Panc1 (cell line): ENCODE data around the gene ALKBH3. TPM values are rescaled to one million over a fixed set of nuclear protein-coding genes. Genes with fewer than 3 reads are reported as not detected.

Experiments used
- ATAC-seq: fragments of 200-7000 bp; cut with Tn5 transposase; 2 replicates; pipeline ENCODE4 v1.9.1; 2020; ENCODE audit warnings: mild to moderate bottlenecking, moderate library complexity
- BruUV-seq: library from RNA; stranded (reverse); fragments of 400-500 nt; replicated peaks from 2 replicates; lab custom pipeline; 2021; lab: Mats Ljungman, UMichigan
- CTCF ChIA-PET: fragments of 300-600 bp; sonication (Branson Sonifier 250); formaldehyde crosslinking; loops from one replicate; lab custom pipeline; 2022; ENCODE audit warnings: antibody characterized with exemption; lab: Charles Lee
- POLR2A ChIA-PET: fragments of 300-600 bp; sonication (Branson Sonifier 250); formaldehyde crosslinking; loops from one replicate; lab custom pipeline; 2022; ENCODE audit warnings: antibody characterized with exemption; lab: Charles Lee
- DNase-seq: peaks from one replicate; pipeline ENCODE4 v3.0.0-alpha.2; 2010; ENCODE audit warnings: low read depth, low spot score
- H3K27ac ChIP-seq: 2 replicates; pipeline ENCODE4 v1.5.1; 2011; ENCODE audit warnings: mild to moderate bottlenecking, low read length, inconsistent platforms
- H3K27me3 ChIP-seq: fragments of 200-500 bp; sonication (Bioruptor generic); 2 replicates; pipeline ENCODE4 v1.6.0; 2014; ENCODE audit warnings: low read length, inconsistent platforms; ENCODE audit not compliant: control insufficient read depth, insufficient read depth
- H3K36me3 ChIP-seq: fragments of 200-500 bp; sonication (Bioruptor generic); 2 replicates; pipeline ENCODE4 v1.5.1; 2014; ENCODE audit warnings: inconsistent platforms, mild to moderate bottlenecking, low read length, moderate library complexity; ENCODE audit not compliant: control insufficient read depth, insufficient read depth
- H3K4me1 ChIP-seq: 2 replicates; pipeline ENCODE4 v1.5.1; 2011; ENCODE audit warnings: inconsistent platforms, mild to moderate bottlenecking, low read length, moderate library complexity; ENCODE audit not compliant: control insufficient read depth, insufficient read depth
- H3K4me3 ChIP-seq, 2 experiments: 2 replicates each; pipeline ENCODE4 v1.5.1; 2011 to 2012; ENCODE audit warnings: low read depth in 2 of 2, low read length in 2 of 2, mild to moderate bottlenecking in 2 of 2, inconsistent platforms in 1 of 2, moderate library complexity in 1 of 2
- H3K9me3 ChIP-seq: fragments of 200-500 bp; sonication (Bioruptor generic); 2 replicates; pipeline ENCODE4 v1.5.1; 2014; ENCODE audit warnings: low read depth, mild to moderate bottlenecking, inconsistent platforms, low read length, moderate library complexity; ENCODE audit not compliant: control insufficient read depth, insufficient read depth
- POLR2AphosphoS5 ChIP-seq: IDR thresholded peaks from 2 replicates; pipeline ENCODE4 v1.6.1; 2012; ENCODE audit warnings: mild to moderate bottlenecking, low read depth, low read length, moderate library complexity
- REST ChIP-seq, 2 experiments: IDR thresholded peaks; 2 replicates each; pipeline ENCODE4 v1.6.1; 2011 to 2012; ENCODE audit warnings: low read depth in 2 of 2, control low read depth in 1 of 2, low read length in 1 of 2, mild to moderate bottlenecking in 1 of 2, moderate library complexity in 1 of 2; ENCODE audit not compliant: insufficient read depth in 1 of 2
- SIN3A ChIP-seq: IDR thresholded peaks from 2 replicates; pipeline ENCODE4 v1.6.1; 2012; ENCODE audit warnings: low read depth, mild to moderate bottlenecking, low read length, moderate library complexity, borderline replicate concordance; ENCODE audit not compliant: insufficient read depth
- TCF7L2 ChIP-seq: IDR thresholded peaks from 2 replicates; pipeline ENCODE4 v1.6.1; 2011; ENCODE audit warnings: mild to moderate bottlenecking, low read depth, low read length, inconsistent platforms
- in situ Hi-C: cut with HindIII; loops from 2 replicates; pipeline ENCODE4 v1.10.0; 2016; ENCODE audit warnings: low sequenced_read_pairs, low pct_unique_long_range_greater_than_20kb
- intact Hi-C: fragments of 100-400 bp; cut with micrococcal nuclease; formaldehyde crosslinking; loops from one replicate; pipeline ENCODE4 v1.10.0; 2022; ENCODE audit not compliant: unreplicated experiment
- total RNA-seq: library from RNA; stranded (reverse); gene quantifications from one replicate; pipeline ENCODE4 v1.2.1, GENCODE V29; 2021; ENCODE audit not compliant: unreplicated experiment
- TF ChIP-seq, protein P1 (sequence below): fragments of 450-650 bp; IDR thresholded peaks from 2 replicates; pipeline ENCODE4 v1.5.1; 2017; ENCODE audit warnings: mild to moderate bottlenecking

The ALKBH3 gene
- total RNA-seq, 1 experiment from 2014 or later: 34.4 TPM

GRCh38 chr11:43936076-43936475, 55.4 kb downstream of the ALKBH3 start:
- ATAC-seq (no peak), DNase-seq (no peak)
- H3K4me1 ChIP-seq: no peaks in the 10 kb centered on the region
- H3K27me3 ChIP-seq: no peaks in the 10 kb centered on the region
- H3K27ac ChIP-seq: no peak overlapping the region
- TF ChIP-seq REST (IDR thresholded peaks at IDR 0.05; ENCODE audit: insufficient read depth in 1 of 2, low read depth in 2 of 2, low read length in 1 of 2) (no peak), TCF7L2 (no peak), POLR2AphosphoS5 (no peak), SIN3A (no peak)
- TF ChIP-seq, protein P1, sequence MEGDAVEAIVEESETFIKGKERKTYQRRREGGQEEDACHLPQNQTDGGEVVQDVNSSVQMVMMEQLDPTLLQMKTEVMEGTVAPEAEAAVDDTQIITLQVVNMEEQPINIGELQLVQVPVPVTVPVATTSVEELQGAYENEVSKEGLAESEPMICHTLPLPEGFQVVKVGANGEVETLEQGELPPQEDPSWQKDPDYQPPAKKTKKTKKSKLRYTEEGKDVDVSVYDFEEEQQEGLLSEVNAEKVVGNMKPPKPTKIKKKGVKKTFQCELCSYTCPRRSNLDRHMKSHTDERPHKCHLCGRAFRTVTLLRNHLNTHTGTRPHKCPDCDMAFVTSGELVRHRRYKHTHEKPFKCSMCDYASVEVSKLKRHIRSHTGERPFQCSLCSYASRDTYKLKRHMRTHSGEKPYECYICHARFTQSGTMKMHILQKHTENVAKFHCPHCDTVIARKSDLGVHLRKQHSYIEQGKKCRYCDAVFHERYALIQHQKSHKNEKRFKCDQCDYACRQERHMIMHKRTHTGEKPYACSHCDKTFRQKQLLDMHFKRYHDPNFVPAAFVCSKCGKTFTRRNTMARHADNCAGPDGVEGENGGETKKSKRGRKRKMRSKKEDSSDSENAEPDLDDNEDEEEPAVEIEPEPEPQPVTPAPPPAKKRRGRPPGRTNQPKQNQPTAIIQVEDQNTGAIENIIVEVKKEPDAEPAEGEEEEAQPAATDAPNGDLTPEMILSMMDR: no peak
- no peaks in the 10 kb centered on the region for H3K9me3 ChIP-seq
- BruUV-seq: no TSS peak
- no peak overlapping the region for H3K4me3 ChIP-seq
- in situ Hi-C loops (no loop called here), intact Hi-C loops (no loop called here)
- CTCF ChIA-PET: no interaction called here
- POLR2A ChIA-PET: no interaction called here
- H3K36me3 ChIP-seq: no peaks in the 10 kb centered on the region

DNA sequence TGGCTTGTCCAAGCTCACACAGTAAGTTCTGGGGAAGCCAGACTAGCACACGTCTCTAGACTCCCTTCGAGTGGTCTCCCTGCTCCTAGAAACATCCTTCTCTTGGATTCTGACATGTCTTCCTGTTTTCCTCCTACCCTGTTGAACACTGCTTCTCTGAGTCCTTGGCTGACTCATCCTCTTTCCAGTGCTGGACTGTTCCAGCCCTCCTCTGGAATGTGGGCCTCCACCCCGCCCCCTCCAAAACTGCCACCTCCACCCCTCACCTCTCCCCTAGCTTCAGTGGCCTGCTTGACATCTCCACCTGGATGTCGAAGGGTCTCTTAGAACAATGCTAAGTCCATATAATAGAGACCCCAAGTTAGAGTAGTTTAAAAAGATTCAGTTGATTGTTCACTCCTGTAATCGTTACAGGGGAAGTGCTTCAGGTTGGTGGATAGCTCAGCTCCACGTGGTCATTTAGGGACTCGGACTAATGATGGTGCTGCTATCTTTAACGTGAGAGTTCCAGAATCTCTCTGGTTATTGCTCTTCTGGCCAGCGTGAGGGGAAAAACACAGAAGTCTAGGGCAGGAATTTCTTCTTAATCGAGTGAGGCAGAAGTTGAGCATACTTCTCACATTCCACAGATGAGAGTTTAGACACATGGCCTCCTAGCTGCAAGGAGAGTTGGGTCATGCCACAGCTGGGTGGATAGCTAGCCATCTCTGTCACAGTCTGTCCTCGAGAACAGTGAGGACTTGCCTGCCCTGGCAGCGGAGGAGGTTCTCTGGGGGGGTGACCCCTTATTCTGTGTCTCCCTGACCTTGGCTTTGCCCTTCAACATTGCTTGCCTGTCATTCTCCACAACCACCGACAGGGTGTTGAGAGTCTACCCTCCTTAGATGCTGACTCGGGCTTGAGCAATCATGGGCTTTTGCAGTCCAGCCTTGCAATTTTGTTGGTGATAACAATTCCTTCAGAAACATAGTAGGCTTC, 57.1 kb downstream of the ALKBH3 start:
- no peaks in the 10 kb centered on the region for H3K4me1 ChIP-seq
- TF ChIP-seq TCF7L2: no peak
- TF ChIP-seq POLR2AphosphoS5: no peak
- TF ChIP-seq SIN3A: no peak
- TF ChIP-seq REST (IDR thresholded peaks at IDR 0.05; ENCODE audit: insufficient read depth in 1 of 2, low read depth in 2 of 2, low read length in 1 of 2): no peak
- TF ChIP-seq, protein P1: no peak
- in situ Hi-C loops: no loop called here
- no TSS peak for BruUV-seq
- intact Hi-C loops: no loop called here
- H3K27me3 ChIP-seq: no peaks in the 10 kb centered on the region
- POLR2A ChIA-PET: no interaction called here
- CTCF ChIA-PET: interaction anchor here (0.6 kb wide), 1 partner anchor 17 kb away, joined by 8 read pairs; no protein-coding TSS in a partner anchor
- H3K4me3 ChIP-seq: no peak overlapping the region
- no peak for ATAC-seq
- H3K9me3 ChIP-seq: no peaks in the 10 kb centered on the region
- no peak for DNase-seq
- no peak overlapping the region for H3K27ac ChIP-seq
- H3K36me3 ChIP-seq: no peaks in the 10 kb centered on the region
